Measurements from ENCODE around the gene LRRC36.

Gene LRRC36

GRCh38 chr16:67429799-67430503 is 103.3 kb downstream of the LRRC36 start:
- Histone ChIP-seq H3K9ac (ENCODE audit: low read depth, low read length) (no peak overlapping the region), H3K9me3 (ENCODE audit: insufficient read depth, low read length, severe bottlenecking) (no peaks in the 10 kb centered on the region), H3K4me1 (ENCODE audit: insufficient read depth, low read length) (no peaks in the 10 kb centered on the region), H3K36me3 (ENCODE audit: insufficient read depth, low read length) (no peaks in the 10 kb centered on the region), H3K27me3 (ENCODE audit: insufficient read depth, low read length, poor library complexity) (peaks cover 29% of the 10 kb centered on the region), H2AFZ (ENCODE audit: low read depth, low read length) (no peak overlapping the region), H3K79me2 (ENCODE audit: insufficient read depth, low read length) (no peaks in the 10 kb centered on the region), H3K27ac (ENCODE audit: low read length) (no peak overlapping the region), H4K20me1 (ENCODE audit: insufficient read depth, low read length) (peaks cover 14% of the 10 kb centered on the region), H3K4me3 (ENCODE audit: low read depth in 1 of 2, low read length in 2 of 2) (no peak overlapping the region), H3K4me2 (ENCODE audit: insufficient read depth, low read length) (no peak overlapping the region)
- DNase-seq (no peak), ATAC-seq (ENCODE audit: insufficient read depth, low read depth) (no peak)
- TF ChIP-seq EZH2 (IDR thresholded peaks at IDR 0.05; ENCODE audit: borderline replicate concordance, low read depth, low read length, severe bottlenecking), result no peak
- TF ChIP-seq, protein P1, sequence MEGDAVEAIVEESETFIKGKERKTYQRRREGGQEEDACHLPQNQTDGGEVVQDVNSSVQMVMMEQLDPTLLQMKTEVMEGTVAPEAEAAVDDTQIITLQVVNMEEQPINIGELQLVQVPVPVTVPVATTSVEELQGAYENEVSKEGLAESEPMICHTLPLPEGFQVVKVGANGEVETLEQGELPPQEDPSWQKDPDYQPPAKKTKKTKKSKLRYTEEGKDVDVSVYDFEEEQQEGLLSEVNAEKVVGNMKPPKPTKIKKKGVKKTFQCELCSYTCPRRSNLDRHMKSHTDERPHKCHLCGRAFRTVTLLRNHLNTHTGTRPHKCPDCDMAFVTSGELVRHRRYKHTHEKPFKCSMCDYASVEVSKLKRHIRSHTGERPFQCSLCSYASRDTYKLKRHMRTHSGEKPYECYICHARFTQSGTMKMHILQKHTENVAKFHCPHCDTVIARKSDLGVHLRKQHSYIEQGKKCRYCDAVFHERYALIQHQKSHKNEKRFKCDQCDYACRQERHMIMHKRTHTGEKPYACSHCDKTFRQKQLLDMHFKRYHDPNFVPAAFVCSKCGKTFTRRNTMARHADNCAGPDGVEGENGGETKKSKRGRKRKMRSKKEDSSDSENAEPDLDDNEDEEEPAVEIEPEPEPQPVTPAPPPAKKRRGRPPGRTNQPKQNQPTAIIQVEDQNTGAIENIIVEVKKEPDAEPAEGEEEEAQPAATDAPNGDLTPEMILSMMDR (IDR thresholded peaks at IDR 0.05; ENCODE audit: borderline replicate concordance, extremely low read depth, low read length, poor library complexity, severe bottlenecking), result no peak

- H3K4me3 ChIP-seq (ENCODE audit: low read depth in 1 of 2, low read length in 2 of 2), result no peak overlapping the region
- H3K4me2 ChIP-seq (ENCODE audit: insufficient read depth, low read length), result no peak overlapping the region
- H2AFZ ChIP-seq (ENCODE audit: low read depth, low read length), result no peak overlapping the region
- peaks cover 29% of the 10 kb centered on the region for H3K27me3 ChIP-seq (ENCODE audit: insufficient read depth, low read length, poor library complexity)
- no peaks in the 10 kb centered on the region for H3K79me2 ChIP-seq (ENCODE audit: insufficient read depth, low read length)
- H3K27ac ChIP-seq (ENCODE audit: low read length), result no peak overlapping the region
- peak; percentile 18 for DNase-seq
- no peaks in the 10 kb centered on the region for H3K9me3 ChIP-seq (ENCODE audit: insufficient read depth, low read length, severe bottlenecking)
- H3K4me1 ChIP-seq (ENCODE audit: insufficient read depth, low read length), result no peaks in the 10 kb centered on the region
- no peaks in the 10 kb centered on the region for H3K36me3 ChIP-seq (ENCODE audit: insufficient read depth, low read length)
- H3K9ac ChIP-seq (ENCODE audit: low read depth, low read length), result no peak overlapping the region
- H4K20me1 ChIP-seq (ENCODE audit: insufficient read depth, low read length), result peaks cover 16% of the 10 kb centered on the region
- TF ChIP-seq, protein P1 (IDR thresholded peaks at IDR 0.05; ENCODE audit: borderline replicate concordance, extremely low read depth, low read length, poor library complexity, severe bottlenecking), result no peak
- TF ChIP-seq EZH2 (IDR thresholded peaks at IDR 0.05; ENCODE audit: borderline replicate concordance, low read depth, low read length, severe bottlenecking), result peak; percentile 85
- peak; percentile 62 for ATAC-seq (ENCODE audit: insufficient read depth, low read depth)
Observed at GRCh38 chr16:67430504-67430976, 103.9 kb downstream of the LRRC36 start.

DNA sequence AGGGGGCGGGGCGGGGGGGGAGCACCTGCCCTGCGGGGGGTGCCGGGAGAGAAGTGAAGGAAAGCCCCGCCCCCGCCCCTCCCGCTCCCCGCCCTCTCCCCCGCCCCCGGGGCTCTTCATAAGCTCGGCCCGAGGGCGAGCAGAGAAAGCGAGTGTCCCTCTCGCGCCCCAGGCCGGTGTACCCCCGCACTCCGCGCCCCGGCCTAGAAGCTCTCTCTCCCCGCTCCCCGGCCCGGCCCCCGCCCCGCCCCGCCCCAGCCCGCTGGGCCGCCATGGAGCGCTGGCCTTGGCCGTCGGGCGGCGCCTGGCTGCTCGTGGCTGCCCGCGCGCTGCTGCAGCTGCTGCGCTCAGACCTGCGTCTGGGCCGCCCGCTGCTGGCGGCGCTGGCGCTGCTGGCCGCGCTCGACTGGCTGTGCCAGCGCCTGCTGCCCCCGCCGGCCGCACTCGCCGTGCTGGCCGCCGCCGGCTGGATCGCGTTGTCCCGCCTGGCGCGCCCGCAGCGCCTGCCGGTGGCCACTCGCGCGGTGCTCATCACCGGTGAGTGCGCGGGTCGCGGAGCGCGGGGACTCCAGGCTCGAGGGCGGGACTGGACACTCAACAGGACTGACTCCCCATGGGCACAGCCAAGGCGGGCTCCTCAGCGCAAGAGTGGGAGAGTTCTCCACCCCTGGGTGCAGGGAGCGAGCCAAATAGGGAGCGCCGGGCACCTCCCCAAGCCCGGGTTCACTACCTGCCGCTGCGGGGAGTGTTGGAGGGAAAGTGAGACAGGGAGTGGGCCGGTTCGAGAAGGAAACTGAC is 104.6 kb downstream of the LRRC36 start, which contains the start of gene HSD11B2:
Gene HSD11B2 (plus strand): TSS at position 145 of the 798 bp plus-strand sequence. CDS start 128 bp downstream, at position 273.
- Histone ChIP-seq H3K9me3 (ENCODE audit: insufficient read depth, low read length, severe bottlenecking) (no peaks in the 10 kb centered on the region), H3K4me3 (ENCODE audit: low read depth in 1 of 2, low read length in 2 of 2) (no peak within 1 kb of the TSS), H3K79me2 (ENCODE audit: insufficient read depth, low read length) (no peaks in the 10 kb centered on the region), H3K27ac (ENCODE audit: low read length) (no peak within 1 kb of the TSS), H3K36me3 (ENCODE audit: insufficient read depth, low read length) (no peaks in the 10 kb centered on the region), H3K4me2 (ENCODE audit: insufficient read depth, low read length) (no peak within 1 kb of the TSS), H2AFZ (ENCODE audit: low read depth, low read length) (no peak within 1 kb of the TSS), H3K4me1 (ENCODE audit: insufficient read depth, low read length) (no peaks in the 10 kb centered on the region), H3K27me3 (ENCODE audit: insufficient read depth, low read length, poor library complexity) (peaks cover 29% of the 10 kb centered on the region), H4K20me1 (ENCODE audit: insufficient read depth, low read length) (peaks cover 18% of the 10 kb centered on the region), H3K9ac (ENCODE audit: low read depth, low read length) (no peak within 1 kb of the TSS)
- no peak for TF ChIP-seq EZH2 (IDR thresholded peaks at IDR 0.05; ENCODE audit: borderline replicate concordance, low read depth, low read length, severe bottlenecking)
- TF ChIP-seq, protein P1 (IDR thresholded peaks at IDR 0.05; ENCODE audit: borderline replicate concordance, extremely low read depth, low read length, poor library complexity, severe bottlenecking), result no peak
- ATAC-seq (ENCODE audit: insufficient read depth, low read depth) (no peak), DNase-seq (no peak)
